GM12878 (cell line): ENCODE data around the gene SEMA7A. TPM values are rescaled to one million over a fixed set of nuclear protein-coding genes. Genes with fewer than 3 reads are reported as not detected.

Experiments
- BCLAF1 ChIP-seq: fragments of 450-650 bp; IDR thresholded peaks from 2 replicates; pipeline ENCODE4 v1.6.1; 2017; ENCODE audit warnings: antibody characterized with exemption, mild to moderate bottlenecking, moderate library complexity
- CEBPB ChIP-seq, 2 experiments: fragments of 150-350 bp in 1 of 2; IDR thresholded peaks; 2 replicates each; pipeline ENCODE4 v1.6.1; 2012 to 2014; ENCODE audit warnings: low read depth in 2 of 2, low read length in 2 of 2, borderline replicate concordance in 1 of 2, inconsistent platforms in 1 of 2
- CHD2 ChIP-seq: IDR thresholded peaks from 2 replicates; pipeline ENCODE4 v1.6.1; 2011; ENCODE audit warnings: low read depth, low read length, improper control_type of control experiment, borderline replicate concordance
- CREM ChIP-seq: IDR thresholded peaks from 2 replicates; pipeline ENCODE4 v1.6.1; 2014; ENCODE audit warnings: antibody characterized with exemption, low read depth
- E2F4 ChIP-seq: IDR thresholded peaks from 2 replicates; pipeline ENCODE4 v1.6.1; 2012; ENCODE audit warnings: low read depth, low read length, improper control_type of control experiment
- GATAD2B ChIP-seq: fragments of 450-650 bp; conservative IDR thresholded peaks from 2 replicates; pipeline ENCODE4 v1.6.1; 2017; ENCODE audit warnings: low read depth, mild to moderate bottlenecking, moderate library complexity
- HDGF ChIP-seq: fragments of 450-650 bp; IDR thresholded peaks from 2 replicates; pipeline ENCODE4 v1.6.1; 2016; ENCODE audit warnings: antibody characterized with exemption
- MEF2A ChIP-seq: IDR thresholded peaks from 2 replicates; pipeline ENCODE4 v1.6.1; 2011; ENCODE audit warnings: low read depth, mild to moderate bottlenecking, low read length, moderate library complexity; ENCODE audit not compliant: insufficient read depth
- MLLT1 ChIP-seq: fragments of 450-650 bp; IDR thresholded peaks from 2 replicates; pipeline ENCODE4 v1.6.1; 2016; ENCODE audit warnings: mild to moderate bottlenecking
- MXI1 ChIP-seq: fragments of 150-350 bp; IDR thresholded peaks from 2 replicates; pipeline ENCODE4 v1.6.1; 2011; ENCODE audit warnings: low read depth, mild to moderate bottlenecking, inconsistent platforms, low read length, improper control_type of control experiment
- MYC ChIP-seq: IDR thresholded peaks from 2 replicates; pipeline ENCODE4 v1.6.1; 2011; ENCODE audit warnings: mild to moderate bottlenecking, low read length, moderate library complexity, inconsistent platforms; ENCODE audit not compliant: insufficient read depth, insufficient replicate concordance, insufficient read length, severe bottlenecking
- NBN ChIP-seq: fragments of 450-650 bp; IDR thresholded peaks from 2 replicates; pipeline ENCODE4 v1.6.1; 2016
- NFXL1 ChIP-seq: fragments of 450-650 bp; IDR thresholded peaks from 2 replicates; pipeline ENCODE4 v1.6.1; 2017; ENCODE audit warnings: antibody characterized with exemption, mild to moderate bottlenecking, borderline replicate concordance
- NR2C1 ChIP-seq: fragments of 450-650 bp; IDR thresholded peaks from 2 replicates; pipeline ENCODE4 v1.6.1; 2017; ENCODE audit warnings: antibody characterized with exemption, mild to moderate bottlenecking, moderate library complexity
- PAX8 ChIP-seq: fragments of 450-650 bp; IDR thresholded peaks from 2 replicates; pipeline ENCODE4 v1.6.1; 2017; ENCODE audit warnings: mild to moderate bottlenecking, moderate library complexity
- PBX3 ChIP-seq: IDR thresholded peaks from 2 replicates; pipeline ENCODE4 v1.6.1; 2011; ENCODE audit warnings: mild to moderate bottlenecking, low read depth, low read length, moderate library complexity; ENCODE audit not compliant: insufficient replicate concordance
- POLR2AphosphoS2 ChIP-seq: IDR thresholded peaks from 2 replicates; pipeline ENCODE4 v1.6.1; 2011; ENCODE audit warnings: low read depth, mild to moderate bottlenecking, low read length, improper control_type of control experiment, moderate library complexity
- SMAD1 ChIP-seq: fragments of 450-650 bp; IDR thresholded peaks from 2 replicates; pipeline ENCODE4 v1.6.1; 2018; ENCODE audit warnings: mild to moderate bottlenecking, low read depth; ENCODE audit not compliant: partially characterized antibody
- TBL1XR1 ChIP-seq: IDR thresholded peaks from 2 replicates; pipeline ENCODE4 v1.6.1; 2012; ENCODE audit warnings: low read depth, low read length, improper control_type of control experiment
- TCF3 ChIP-seq: IDR thresholded peaks from 2 replicates; pipeline ENCODE4 v1.6.1; 2012; ENCODE audit warnings: low read depth, mild to moderate bottlenecking, low read length, borderline replicate concordance; ENCODE audit not compliant: insufficient read depth
- USF1 ChIP-seq: IDR thresholded peaks from 2 replicates; pipeline ENCODE4 v1.6.1; 2011; ENCODE audit warnings: borderline replicate concordance, low read depth, mild to moderate bottlenecking, moderate library complexity, mixed read lengths, low read length; ENCODE audit not compliant: insufficient read depth; ENCODE audit errors: extremely low read length
- YY1 ChIP-seq: IDR thresholded peaks from 2 replicates; pipeline ENCODE4 v1.6.1; 2011; ENCODE audit warnings: low read depth, mild to moderate bottlenecking, low read length
- ZNF384 ChIP-seq: IDR thresholded peaks from 2 replicates; pipeline ENCODE4 v1.6.1; 2012; ENCODE audit warnings: low read depth, mild to moderate bottlenecking, low read length, improper control_type of control experiment, borderline replicate concordance
- polyA plus RNA-seq, 11 experiments: library from polyadenylated mRNA; depleted of rRNA in 4 of 11; unstranded in 6 of 11; stranded (reverse) in 5 of 11; fragments of >200 nt; fragmentation: Nextera tagmentation in 4 of 11; fragmentation: Illumina TruSeq in 1 of 11; extraction: Ambion mirVana in 4 of 11; extraction: Trizol in 1 of 11; gene quantifications; 1 replicate in 1 of 11; 2 replicates in 10 of 11; pipeline versions ENCODE4 v1.2.1 to v1.2.3, GENCODE V29; 2011 to 2016; ENCODE audit warnings: inconsistent platforms in 2 of 11, missing spikeins in 2 of 11, low read depth in 1 of 11
- total RNA-seq, 4 experiments: library from RNA; depleted of rRNA in 3 of 4; stranded (reverse); fragments of >200 nt in 3 of 4; fragmentation: Illumina TruSeq in 1 of 4; extraction: Trizol in 1 of 4; gene quantifications; 2 replicates each; pipeline versions ENCODE4 v1.2.1 to v1.2.3, GENCODE V29; 2013 to 2021

SEMA7A gene
- total and polyA plus RNA-seq, 10 of the 15 experiments (the other 5 are each of a cell fraction or from before 2014, with no cell fraction given): 0.08 to 112 (median 53.5) TPM

- TF ChIP-seq MLLT1: no peak
- 0 out of 2 replicates have a peak, but pooled peaks have one; percentile 43 for TF ChIP-seq NBN
- TF ChIP-seq PBX3: no peak
- no peak for TF ChIP-seq NFXL1
- 0 out of 2 replicates have a peak, but pooled peaks have one; percentile 10 for TF ChIP-seq TCF3
- TF ChIP-seq USF1: no peak
- TF ChIP-seq MEF2A: peak; percentile 96
- TF ChIP-seq ZNF384: no peak
- TF ChIP-seq YY1: peak; percentile 34; the same call in 1 of the 2 replicates
- no peak for TF ChIP-seq BCLAF1
- TF ChIP-seq HDGF: no peak
- TF ChIP-seq NR2C1: no peak
- TF ChIP-seq GATAD2B: peak; percentile 97
- TF ChIP-seq CEBPB (IDR thresholded peaks at IDR 0.05; ENCODE audit: borderline replicate concordance in 1 of 2, low read depth in 2 of 2, low read length in 2 of 2): no peak
- TF ChIP-seq MXI1: no peak
- TF ChIP-seq CREM: peak; percentile 51; the same call in 1 of the 2 replicates
- peak; percentile 88 for TF ChIP-seq TBL1XR1
- no peak for TF ChIP-seq PAX8
- no peak; the same call in 1 of the 2 replicates for TF ChIP-seq POLR2AphosphoS2
- no peak for TF ChIP-seq SMAD1
- no peak for TF ChIP-seq E2F4
- TF ChIP-seq MYC: no peak
- no peak; the same call in 1 of the 2 replicates for TF ChIP-seq CHD2
Observed at GRCh38 chr15:74403991-74404563, 29.7 kb downstream of the SEMA7A start (continued).
